RPMI8226 (cell line): Measurements from ENCODE around the gene PCED1A.

Experiments
- DNase-seq: peaks from one replicate; pipeline ENCODE4 v3.0.0-alpha.2; 2015

PCED1A gene

DNA sequence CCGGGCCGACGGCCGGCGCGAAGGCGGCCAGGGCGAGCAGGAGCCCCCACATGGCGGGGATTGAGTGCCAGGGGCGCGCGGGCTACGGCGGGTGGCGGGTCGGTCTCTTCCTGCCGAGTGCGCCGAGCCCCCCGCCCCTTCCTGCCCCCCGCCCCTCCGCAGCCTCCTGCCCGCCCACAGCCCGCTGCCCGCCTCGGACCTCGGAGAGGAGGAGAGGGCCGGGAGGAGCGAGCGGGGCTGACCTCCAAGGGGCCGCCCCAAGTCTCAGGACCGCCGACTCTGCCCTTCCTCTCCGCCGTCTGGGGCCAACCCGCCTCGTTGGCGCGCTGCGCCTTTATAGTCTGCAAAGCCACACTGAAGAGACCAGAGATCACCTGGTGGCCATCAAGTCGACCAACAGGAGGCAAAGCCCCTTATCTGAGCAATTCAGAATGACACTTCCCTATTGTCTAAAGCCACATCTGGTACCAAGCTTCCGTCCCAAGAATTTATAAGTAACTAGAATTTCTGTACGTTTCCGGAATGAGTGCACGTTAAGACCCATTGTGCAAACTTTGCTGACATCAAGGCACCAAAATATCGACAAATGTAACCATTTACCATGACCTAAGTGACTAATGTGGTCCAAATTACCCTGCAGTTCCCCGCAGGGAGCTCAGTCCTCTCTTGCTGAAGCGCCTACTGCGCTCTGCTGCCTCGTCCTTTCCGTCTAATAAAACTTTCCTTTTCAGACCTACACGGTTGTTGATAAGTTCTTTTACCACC lies 39.8 kb downstream of the PCED1A start, which contains the start of gene CPXM1:
Gene CPXM1, minus strand, starts transcription at position 107 of the 765 bp plus-strand sequence. Its CDS starts 55 bp downstream, at position 52.
- peak; percentile 56 for DNase-seq

DNA sequence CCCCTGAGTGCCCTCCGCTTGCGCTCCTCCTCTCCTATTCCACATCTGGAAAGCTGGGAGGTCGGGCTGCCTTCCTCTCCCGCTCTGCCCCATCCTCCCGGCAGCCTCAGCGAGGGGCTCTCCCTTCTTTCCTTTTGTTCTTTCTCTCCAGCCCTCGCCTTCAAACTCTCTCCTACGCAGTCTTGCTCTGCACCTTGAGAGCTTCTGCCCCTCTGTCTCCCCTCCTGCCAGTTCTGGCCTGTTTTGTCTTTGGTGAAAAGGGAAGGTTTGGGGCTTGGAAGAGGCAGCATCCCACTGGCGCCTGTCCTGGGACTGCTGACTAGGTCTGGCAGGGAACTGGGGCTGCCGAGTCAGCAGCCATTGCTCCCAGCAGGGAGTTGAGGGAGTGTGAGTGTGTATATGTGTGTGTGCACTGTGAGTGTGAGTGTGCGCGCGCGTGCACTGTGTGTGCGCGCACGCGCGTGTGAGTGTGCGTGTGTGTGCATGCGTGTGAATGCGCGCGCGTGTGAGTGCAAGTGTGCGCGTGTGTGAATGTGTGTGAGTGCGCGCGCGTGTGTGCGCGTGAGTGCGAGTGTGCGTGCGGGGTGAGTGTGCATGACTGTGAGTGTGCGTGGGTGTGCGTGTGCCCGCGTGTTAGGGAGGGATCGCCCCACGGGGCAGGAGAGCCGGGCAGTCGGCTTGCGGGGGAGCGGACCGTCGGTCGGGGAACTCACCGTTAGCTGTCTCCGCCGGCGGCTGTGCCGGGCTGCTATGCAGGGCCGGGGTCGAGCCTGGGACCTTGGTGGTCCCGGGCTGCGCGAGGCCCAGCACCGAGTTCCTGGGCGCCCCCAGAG lies 40.6 kb downstream of the PCED1A start:
- no peak for DNase-seq

GRCh38 chr20:2799271-2799670 lies 41.2 kb downstream of the PCED1A start:
- no peak for DNase-seq

DNA sequence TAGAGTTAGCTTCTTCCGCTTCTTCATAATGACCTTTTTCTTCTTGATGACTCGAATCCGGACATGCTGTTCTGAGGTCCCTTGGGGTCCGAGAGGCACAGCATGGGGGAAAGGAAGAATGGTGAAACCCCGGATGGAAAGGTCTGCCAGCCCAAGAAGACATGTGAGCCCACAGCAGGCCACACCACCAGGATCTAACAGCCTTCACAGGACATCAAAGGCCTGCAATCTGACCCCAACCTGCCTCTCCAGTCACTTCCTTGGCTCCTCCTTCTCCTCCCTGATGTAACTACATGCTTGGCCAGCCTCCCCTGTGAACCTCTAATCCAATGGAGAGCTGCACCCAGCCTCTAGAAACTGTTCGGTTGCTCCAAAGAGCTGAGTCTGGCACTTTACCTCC lies 41.6 kb downstream of the PCED1A start:
- no peak for DNase-seq

- DNase-seq, result no peak
Observed at GRCh38 chr20:2798095-2798805, 42.2 kb downstream of the PCED1A start.

GRCh38 chr20:2797136-2797983 lies 43.1 kb downstream of the PCED1A start:
- DNase-seq, result no peak

GRCh38 chr20:2796011-2796660 lies 44.3 kb downstream of the PCED1A start:
- no peak for DNase-seq

DNA sequence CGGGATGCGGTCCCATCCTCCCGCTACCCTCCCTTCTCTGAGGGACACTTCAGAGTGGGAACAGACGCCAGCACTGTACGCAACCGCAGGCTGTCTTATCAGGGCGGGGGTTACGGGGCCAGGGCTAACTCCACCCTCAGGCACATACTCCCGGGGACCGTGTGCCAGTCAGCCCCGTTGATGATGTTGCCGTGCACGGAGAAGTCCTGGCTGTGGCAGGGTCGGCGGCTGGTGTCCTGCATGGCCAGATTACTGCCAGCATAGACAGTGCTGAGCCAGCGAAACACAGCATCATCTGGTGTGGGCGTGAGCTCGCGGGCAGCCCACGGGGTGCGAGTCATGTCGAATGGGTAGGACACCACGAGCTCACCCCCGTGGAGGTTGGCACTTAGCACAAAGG lies 45.0 kb downstream of the PCED1A start:
- DNase-seq, result no peak

- DNase-seq, result no peak
Observed at GRCh38 chr20:2794866-2795447, 45.5 kb downstream of the PCED1A start.

- no peak for DNase-seq
Observed at GRCh38 chr20:2794202-2794748, 46.2 kb downstream of the PCED1A start.

GRCh38 chr20:2793471-2793870 lies 47.0 kb downstream of the PCED1A start:
- no peak for DNase-seq
